ENCODE data around the gene STX16. TPM values are rescaled to one million over a fixed set of nuclear protein-coding genes. Genes with fewer than 3 reads are reported as not detected.

Gene STX16
- total and polyA plus RNA-seq, 9 of the 15 experiments (the other 6 are each of a cell fraction or from before 2014, with no cell fraction given) = 4.4 to 43.5 (median 14.7) TPM

- TF ChIP-seq ARID4B (CRISPR knock-in tag; IDR thresholded peaks at IDR 0.05) = no peak
- no peak for TF ChIP-seq ZSCAN32 (CRISPR knock-in tag; IDR thresholded peaks at IDR 0.05)
These were observed 3.8 kb upstream of the STX16 start (continued) for GRCh38 chr20:58647162-58647795.

- Histone ChIP-seq H3K27me3 (ENCODE audit: control insufficient read depth in 2 of 2, insufficient read depth in 2 of 2, low read length in 2 of 2) (no peaks in the 10 kb centered on the region), H3K4me1 (replicated peaks in 1 of 2; ENCODE audit: control insufficient read depth in 2 of 2, insufficient read depth in 2 of 2, low read length in 2 of 2) (peaks cover 0 to 20% of the 10 kb centered on the region in 2 experiments; a peak in 2 of 5 replicates), H4K20me1 (replicated peaks; ENCODE audit: control insufficient read depth, insufficient read depth, low read length) (no peaks in the 10 kb centered on the region), H3K4me2 (ENCODE audit: insufficient read depth, low read length) (no peak overlapping the region), H3K36me3 (ENCODE audit: control insufficient read depth, insufficient read depth, low read length) (no peaks in the 10 kb centered on the region), H3K9me3 (replicated peaks; ENCODE audit: control insufficient read depth, insufficient read depth, low read depth, low read length) (no peaks in the 10 kb centered on the region), H3K27ac (ENCODE audit: extremely low read depth, low read depth, low read length) (no peak overlapping the region), H3K9ac (ENCODE audit: insufficient read depth in 1 of 2, low read depth in 2 of 2, low read length in 2 of 2) (no peak overlapping the region), H3K4me3 (no peak overlapping the region), H2AFZ (ENCODE audit: low read depth, low read length) (no peak overlapping the region), H3K9me1 (ENCODE audit: control insufficient read depth, insufficient read depth, low read length) (no peaks in the 10 kb centered on the region), H3K79me2 (ENCODE audit: control insufficient read depth, insufficient read depth, low read length) (peaks cover 19% of the 10 kb centered on the region)
- no TSS peak for BruUV-seq (replicated peaks)
- DNase-seq (ENCODE audit: extremely low read depth in 1 of 4, low spot score in 3 of 4) = no peak
- ATAC-seq = no peak
- in situ Hi-C loops (cut with MboI) = loop anchor here (25.0 kb wide), 1 partner anchor 411 kb away; the partner anchor contains the start of gene ANKRD60
- ChIA-PET CTCF (ENCODE audit: low intra/inter-chr PET ratio) (no interaction called here), POLR2A (interaction anchor here (0.5 to 1.1 kb wide), 4 partner anchors 8 to 33 kb away, joined by 3 to 4 read pairs (median 3); no protein-coding TSS in a partner anchor)
- intact Hi-C loops (cut with micrococcal nuclease) = no loop called here
- FAIRE-seq = no peak
- 56% methylated on average over 6 of the region's 12 CpGs for WGBS (ENCODE audit: insufficient coverage, low coverage, missing lambda C conversion rate)
- no peak for TF ChIP-seq CREB1 (IDR thresholded peaks at IDR 0.05)
- TF ChIP-seq CREB1 (CRISPR knock-in tag; IDR thresholded peaks at IDR 0.05) = no peak
- no peak for TF ChIP-seq NUFIP1 (IDR thresholded peaks at IDR 0.05; ENCODE audit: partially characterized antibody)
- TF ChIP-seq MXI1 (IDR thresholded peaks at IDR 0.05; ENCODE audit: low read depth, low read length) = no peak
- TF ChIP-seq, protein P1, sequence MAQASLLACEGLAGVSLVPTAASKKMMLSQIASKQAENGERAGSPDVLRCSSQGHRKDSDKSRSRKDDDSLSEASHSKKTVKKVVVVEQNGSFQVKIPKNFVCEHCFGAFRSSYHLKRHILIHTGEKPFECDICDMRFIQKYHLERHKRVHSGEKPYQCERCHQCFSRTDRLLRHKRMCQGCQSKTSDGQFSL (CRISPR knock-in tag; IDR thresholded peaks at IDR 0.05) = no peak
- TF ChIP-seq, protein P1 (tag; IDR thresholded peaks at IDR 0.05) = no peak
- TF ChIP-seq MAX (CRISPR knock-in tag; IDR thresholded peaks at IDR 0.05) = no peak
- TF ChIP-seq ZNF12 (CRISPR knock-in tag; IDR thresholded peaks at IDR 0.05) = no peak
- TF ChIP-seq CBX8 (IDR thresholded peaks at IDR 0.05; ENCODE audit: borderline replicate concordance, extremely low read depth, low read depth, low read length, poor library complexity, severe bottlenecking) = no peak
These were observed 3.1 kb upstream of the STX16 start for GRCh38 chr20:58647796-58648501.
